Left kidney (tissue), 2 donors: ENCODE results near the gene ZNF429. TPM values are rescaled to one million over a fixed set of nuclear protein-coding genes. Genes with fewer than 3 reads are reported as not detected.
"Not testable (repeated sequence)": the region's sequence is repeated elsewhere in the genome, so short reads cannot be mapped to it uniquely, and the experiment has no call there.

Experiments
- DNase-seq: peaks from one replicate; pipeline ENCODE4 v3.0.0-alpha.2; 2013
- polyA plus RNA-seq: library from polyadenylated mRNA; unstranded; fragments of 120-200 nt; gene quantifications from one replicate; pipeline ENCODE4 v1.2.1, GENCODE V29; 2013; ENCODE audit not compliant: insufficient read length

Gene ZNF429
- polyA plus RNA-seq, 1 donor = 31.6 TPM

GRCh38 chr19:21512609-21513008 lies 7.2 kb downstream of the ZNF429 start:
- DNase-seq = not testable (repeated sequence)

- no peak for DNase-seq
Measured at GRCh38 chr19:21513651-21514050, 8.2 kb downstream of the ZNF429 start.

- DNase-seq = no peak
Measured at GRCh38 chr19:21519488-21519887, 14.1 kb downstream of the ZNF429 start.

- DNase-seq = no peak
Measured at GRCh38 chr19:21532904-21533303, 27.5 kb downstream of the ZNF429 start.

GRCh38 chr19:21536741-21537290 lies 31.4 kb downstream of the ZNF429 start:
- not testable (repeated sequence) for DNase-seq

GRCh38 chr19:21559444-21559843 lies 54.0 kb downstream of the ZNF429 start:
- no peak for DNase-seq

- DNase-seq = no peak
Measured at GRCh38 chr19:21564406-21564805, 59.0 kb downstream of the ZNF429 start.

GRCh38 chr19:21566073-21566472 lies 60.7 kb downstream of the ZNF429 start:
- no peak for DNase-seq

GRCh38 chr19:21567806-21568205 lies 62.4 kb downstream of the ZNF429 start:
- not testable (repeated sequence) for DNase-seq

GRCh38 chr19:21568816-21569493 lies 63.6 kb downstream of the ZNF429 start:
- DNase-seq = peak; percentile 95

GRCh38 chr19:21569494-21569865 lies 64.1 kb downstream of the ZNF429 start:
- no peak for DNase-seq

- DNase-seq = no peak
Measured at GRCh38 chr19:21571316-21571715, 65.9 kb downstream of the ZNF429 start.

- DNase-seq = no peak
Measured at GRCh38 chr19:21574607-21575006, 69.2 kb downstream of the ZNF429 start.

GRCh38 chr19:21576481-21576880 lies 71.1 kb downstream of the ZNF429 start:
- no peak for DNase-seq

- DNase-seq = no peak
Measured at GRCh38 chr19:21580101-21580500, 74.7 kb downstream of the ZNF429 start.

GRCh38 chr19:21580818-21581217 lies 75.4 kb downstream of the ZNF429 start:
- DNase-seq = no peak

- no peak for DNase-seq
Measured at GRCh38 chr19:21581646-21582240, 76.3 kb downstream of the ZNF429 start.

GRCh38 chr19:21584537-21584936 lies 79.1 kb downstream of the ZNF429 start:
- no peak for DNase-seq

- DNase-seq = no peak
Measured at GRCh38 chr19:21585281-21585890, 80.0 kb downstream of the ZNF429 start.

- peak; percentile 20 for DNase-seq
Measured at GRCh38 chr19:21586311-21587116, 81.1 kb downstream of the ZNF429 start.

GRCh38 chr19:21587117-21587461 lies 81.7 kb downstream of the ZNF429 start:
- DNase-seq = no peak

- no peak for DNase-seq
Measured at GRCh38 chr19:21587549-21587948, 82.1 kb downstream of the ZNF429 start.
